GM21528 (cell line): ENCODE results near the gene GRM7.

ENCODE experiments used
- ATAC-seq: cut with Tn5 transposase; IDR thresholded peaks from one replicate; pipeline ENCODE4 v1.9.1; 2021; ENCODE audit warnings: mild to moderate bottlenecking, moderate library complexity; ENCODE audit not compliant: unreplicated experiment, low FRiP score

The GRM7 gene

GRCh38 chr3:7288133-7288532, 427.2 kb downstream of the GRM7 start:
- no peak for ATAC-seq

GRCh38 chr3:7289121-7289520, 428.2 kb downstream of the GRM7 start:
- no peak for ATAC-seq

- ATAC-seq = no peak
Measured at GRCh38 chr3:7290077-7290825, 429.3 kb downstream of the GRM7 start.

GRCh38 chr3:7292362-7292761, 431.4 kb downstream of the GRM7 start:
- no peak for ATAC-seq

- no peak for ATAC-seq
Measured at GRCh38 chr3:7293286-7293685, 432.4 kb downstream of the GRM7 start.

GRCh38 chr3:7305561-7305960, 444.6 kb downstream of the GRM7 start:
- ATAC-seq = no peak

GRCh38 chr3:7306901-7307300, 446.0 kb downstream of the GRM7 start:
- ATAC-seq = no peak

GRCh38 chr3:7307410-7307809, 446.5 kb downstream of the GRM7 start:
- no peak for ATAC-seq

GRCh38 chr3:7309641-7310102, 448.8 kb downstream of the GRM7 start:
- no peak for ATAC-seq

- ATAC-seq = no peak
Measured at GRCh38 chr3:7315037-7315436, 454.1 kb downstream of the GRM7 start.

GRCh38 chr3:7322957-7323669, 462.2 kb downstream of the GRM7 start:
- ATAC-seq = no peak

- ATAC-seq = no peak
Measured at GRCh38 chr3:7328339-7328738, 467.4 kb downstream of the GRM7 start.

GRCh38 chr3:7332696-7333095, 471.8 kb downstream of the GRM7 start:
- ATAC-seq = no peak

GRCh38 chr3:7333125-7333524, 472.2 kb downstream of the GRM7 start:
- ATAC-seq = no peak

GRCh38 chr3:7340795-7341194, 479.9 kb downstream of the GRM7 start:
- ATAC-seq = no peak

- no peak for ATAC-seq
Measured at GRCh38 chr3:7346364-7346763, 485.4 kb downstream of the GRM7 start.

GRCh38 chr3:7357101-7357500, 496.2 kb downstream of the GRM7 start:
- no peak for ATAC-seq

- no peak for ATAC-seq
Measured at GRCh38 chr3:7367968-7368367, 507.1 kb downstream of the GRM7 start.

- ATAC-seq = no peak
Measured at GRCh38 chr3:7368597-7368996, 507.7 kb downstream of the GRM7 start.

- no peak for ATAC-seq
Measured at GRCh38 chr3:7371693-7372572, 511.0 kb downstream of the GRM7 start.

- ATAC-seq = no peak
Measured at GRCh38 chr3:7377103-7377502, 516.2 kb downstream of the GRM7 start.
